ENCODE measurements around the gene HCK.

HCK gene

GRCh38 chr20:32149566-32150170 lies 97.6 kb downstream of the HCK start:
- H3K27ac ChIP-seq, result no peak overlapping the region
- H3K36me3 ChIP-seq, result peaks cover 57 to 98% (median 87%) of the 10 kb centered on the region in 3 donors
- DNase-seq, result no peak
- H3K27me3 ChIP-seq, result no peaks in the 10 kb centered on the region
- TF ChIP-seq, protein P1, sequence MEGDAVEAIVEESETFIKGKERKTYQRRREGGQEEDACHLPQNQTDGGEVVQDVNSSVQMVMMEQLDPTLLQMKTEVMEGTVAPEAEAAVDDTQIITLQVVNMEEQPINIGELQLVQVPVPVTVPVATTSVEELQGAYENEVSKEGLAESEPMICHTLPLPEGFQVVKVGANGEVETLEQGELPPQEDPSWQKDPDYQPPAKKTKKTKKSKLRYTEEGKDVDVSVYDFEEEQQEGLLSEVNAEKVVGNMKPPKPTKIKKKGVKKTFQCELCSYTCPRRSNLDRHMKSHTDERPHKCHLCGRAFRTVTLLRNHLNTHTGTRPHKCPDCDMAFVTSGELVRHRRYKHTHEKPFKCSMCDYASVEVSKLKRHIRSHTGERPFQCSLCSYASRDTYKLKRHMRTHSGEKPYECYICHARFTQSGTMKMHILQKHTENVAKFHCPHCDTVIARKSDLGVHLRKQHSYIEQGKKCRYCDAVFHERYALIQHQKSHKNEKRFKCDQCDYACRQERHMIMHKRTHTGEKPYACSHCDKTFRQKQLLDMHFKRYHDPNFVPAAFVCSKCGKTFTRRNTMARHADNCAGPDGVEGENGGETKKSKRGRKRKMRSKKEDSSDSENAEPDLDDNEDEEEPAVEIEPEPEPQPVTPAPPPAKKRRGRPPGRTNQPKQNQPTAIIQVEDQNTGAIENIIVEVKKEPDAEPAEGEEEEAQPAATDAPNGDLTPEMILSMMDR (IDR thresholded peaks at IDR 0.05), result no peak
- no peak overlapping the region for H3K4me3 ChIP-seq
- H3K9me3 ChIP-seq, result no peaks in the 10 kb centered on the region
- intact Hi-C loops (cut with DNase I; ENCODE audit: low total_unique reads), result no loop called here
- H3K4me1 ChIP-seq, result peaks cover 0 to under 1% (median under 1%) of the 10 kb centered on the region in 4 donors

- no peak overlapping the region for H3K4me3 ChIP-seq
Measured at GRCh38 chr20:32150291-32150848, 98.3 kb downstream of the HCK start.

More at GRCh38 chr20:32150291-32150848, 98.3 kb downstream of the HCK start:
- intact Hi-C loops (cut with DNase I; ENCODE audit: low total_unique reads), result no loop called here
- Histone ChIP-seq H3K36me3 (peaks cover 50 to 97% (median 80%) of the 10 kb centered on the region in 3 donors), H3K9me3 (no peaks in the 10 kb centered on the region), H3K4me1 (peaks cover 0 to 6% (median 2%) of the 10 kb centered on the region in 4 donors), H3K27me3 (no peaks in the 10 kb centered on the region), H3K27ac (no peak overlapping the region)
- DNase-seq, result no peak
- TF ChIP-seq, protein P1 (IDR thresholded peaks at IDR 0.05), result no peak
